Liver (tissue), 9 donors: ENCODE measurements around the gene SCTR. TPM values are rescaled to one million over a fixed set of nuclear protein-coding genes. Genes with fewer than 3 reads are reported as not detected.

Experiments
- DNase-seq: peaks from one replicate; pipeline ENCODE4 v3.0.0-alpha.2; 2017; ENCODE audit warnings: low spot score
- H3K27ac ChIP-seq, 2 donors: one replicate each; pipeline ENCODE4 v1.7.0; 2013; ENCODE audit warnings: inconsistent platforms in 2 of 2, low read length in 2 of 2, control low read depth in 1 of 2, low read depth in 1 of 2, mild to moderate bottlenecking in 1 of 2
- H3K27me3 ChIP-seq, 4 donors: one replicate each; pipeline versions ENCODE4 v1.6.1 to v1.7.0; 2013; ENCODE audit warnings: low read length in 3 of 4, inconsistent platforms in 1 of 4, mild to moderate bottlenecking in 1 of 4, moderate library complexity in 1 of 4; ENCODE audit not compliant: control insufficient read depth in 4 of 4, insufficient read depth in 4 of 4
- H3K36me3 ChIP-seq, 4 donors: one replicate each; pipeline versions ENCODE4 v1.6.1 to v1.7.0; 2013; ENCODE audit warnings: low read length in 3 of 4, mild to moderate bottlenecking in 3 of 4, low read depth in 1 of 4, moderate library complexity in 1 of 4; ENCODE audit not compliant: control insufficient read depth in 4 of 4, insufficient read depth in 3 of 4
- H3K4me1 ChIP-seq, 4 donors: one replicate each; pipeline versions ENCODE4 v1.6.1 to v1.7.0; 2013; ENCODE audit warnings: low read length in 3 of 4, mild to moderate bottlenecking in 3 of 4, moderate library complexity in 1 of 4; ENCODE audit not compliant: control insufficient read depth in 4 of 4, insufficient read depth in 4 of 4
- H3K4me3 ChIP-seq, 3 donors: one replicate each; pipeline versions ENCODE4 v1.6.1 to v1.7.0; 2013; ENCODE audit warnings: low read length in 3 of 3, control low read depth in 1 of 3, low read depth in 1 of 3, mild to moderate bottlenecking in 1 of 3
- H3K9ac ChIP-seq, 2 donors: one replicate each; pipeline ENCODE4 v1.7.0; 2013; ENCODE audit warnings: low read length in 2 of 2, mild to moderate bottlenecking in 2 of 2, moderate library complexity in 2 of 2, control low read depth in 1 of 2, low read depth in 1 of 2
- H3K9me3 ChIP-seq, 4 donors: one replicate each; pipeline versions ENCODE4 v1.6.1 to v1.7.0; 2013; ENCODE audit warnings: low read length in 3 of 4; ENCODE audit not compliant: control insufficient read depth in 4 of 4
- EGR1 ChIP-seq, 2 donors: IDR thresholded peaks; 2 replicates each; pipeline ENCODE4 v1.6.1; 2016 to 2018; ENCODE audit warnings: antibody characterized with exemption in 2 of 2, low read depth in 2 of 2
- FOXA1 ChIP-seq: IDR thresholded peaks from 2 replicates; pipeline ENCODE4 v1.6.1; 2016; ENCODE audit warnings: antibody characterized with exemption
- FOXA2 ChIP-seq: IDR thresholded peaks from 2 replicates; pipeline ENCODE4 v1.6.1; 2016; ENCODE audit warnings: antibody characterized with exemption
- GABPA ChIP-seq, 2 donors: IDR thresholded peaks in 1 of 2; conservative IDR thresholded peaks in 1 of 2; 2 replicates each; pipeline ENCODE4 v1.6.1; 2016; ENCODE audit warnings: antibody characterized with exemption in 2 of 2, mild to moderate bottlenecking in 1 of 2, moderate library complexity in 1 of 2
- HNF4A ChIP-seq, 2 donors: conservative IDR thresholded peaks; 2 replicates each; pipeline ENCODE4 v1.6.1; 2016; ENCODE audit warnings: antibody characterized with exemption in 2 of 2, mild to moderate bottlenecking in 2 of 2
- JUND ChIP-seq, 2 donors: IDR thresholded peaks; 2 replicates each; pipeline ENCODE4 v1.6.1; 2016; ENCODE audit warnings: antibody characterized with exemption in 2 of 2
- NR2F2 ChIP-seq: IDR thresholded peaks from 2 replicates; pipeline ENCODE4 v1.6.1; 2016; ENCODE audit warnings: antibody characterized with exemption
- RAD21 ChIP-seq, 2 donors: IDR thresholded peaks; 2 replicates each; pipeline ENCODE4 v1.6.1; 2016; ENCODE audit warnings: antibody characterized with exemption in 2 of 2, mild to moderate bottlenecking in 2 of 2
- RXRA ChIP-seq, 2 donors: IDR thresholded peaks; 2 replicates each; pipeline ENCODE4 v1.6.1; 2017 to 2018; ENCODE audit warnings: antibody characterized with exemption in 2 of 2, mild to moderate bottlenecking in 1 of 2
- TAF1 ChIP-seq: conservative IDR thresholded peaks from 2 replicates; pipeline ENCODE4 v1.6.1; 2016; ENCODE audit warnings: antibody characterized with exemption, mild to moderate bottlenecking
- YY1 ChIP-seq: IDR thresholded peaks from 2 replicates; pipeline ENCODE4 v1.6.1; 2016; ENCODE audit warnings: antibody characterized with exemption, mild to moderate bottlenecking
- WGBS: extraction: QIAGEN DNeasy Blood & Tissue Kit; methylation state at CpG from one replicate; pipeline ENCODE4 v1.1.7; 2013; 5-methylcytosine and 5-hydroxymethylcytosine counted together
- polyA plus RNA-seq, 2 donors: library from polyadenylated mRNA; stranded (reverse) in 1 of 2; unstranded in 1 of 2; fragments of 200-250 nt in 1 of 2; fragments of >200 nt in 1 of 2; fragmentation: Nextera tagmentation in 1 of 2; extraction: Ambion mirVana in 1 of 2; gene quantifications; one replicate each; pipeline versions ENCODE4 v1.2.1 to v1.2.3, GENCODE V29; 2013 to 2015
- total RNA-seq, 2 donors: library from RNA; depleted of rRNA; stranded (reverse); fragments of >200 nt; gene quantifications; one replicate each; pipeline ENCODE4 v1.2.3, GENCODE V29; 2014
- TF ChIP-seq, protein P1 (sequence below): IDR thresholded peaks from 2 replicates; pipeline ENCODE4 v1.6.1; 2016; ENCODE audit warnings: antibody characterized with exemption
- TF ChIP-seq, protein P2 (sequence below): IDR thresholded peaks from 2 replicates; pipeline ENCODE4 v1.6.1; 2016; ENCODE audit warnings: antibody characterized with exemption
- TF ChIP-seq, protein P3 (sequence below): IDR thresholded peaks from 2 replicates; pipeline ENCODE4 v1.6.1; 2016; ENCODE audit warnings: antibody characterized with exemption, mild to moderate bottlenecking
- TF ChIP-seq, protein P4 (sequence below): fragments of 150-350 bp; IDR thresholded peaks from 2 replicates; pipeline ENCODE4 v1.5.1; 2017; ENCODE audit warnings: improper control_type of control experiment, low read depth, low read length; ENCODE audit not compliant: missing input control
- donor health status: healthy.
- donor health status: healthy.
- donor health status: healthy.
- donor health status: healthy.
- donor health status: healthy.

The SCTR gene
- total and polyA plus RNA-seq, 4 donors: 0.17 to 0.47 (median 0.29) TPM

DNA sequence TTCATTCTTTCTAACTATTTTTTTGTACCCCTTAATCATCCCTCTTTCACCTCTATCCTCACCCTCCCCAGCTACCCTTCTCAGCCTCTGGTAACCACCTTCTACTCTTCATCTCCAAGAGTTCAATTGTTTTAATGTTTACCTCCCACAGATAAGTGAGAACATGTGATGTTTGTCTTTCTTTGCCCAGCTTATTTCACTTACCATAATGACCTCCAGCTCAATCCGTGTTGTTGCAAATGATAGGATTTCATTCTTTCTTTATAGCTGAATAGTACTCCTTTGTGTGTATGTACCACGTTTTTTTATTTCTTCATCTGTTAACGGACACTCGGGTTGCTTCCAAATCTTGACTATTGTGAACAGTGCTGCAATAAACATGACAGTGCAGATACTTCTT is 114.8 kb downstream of the SCTR start:
- no peak overlapping the region for H3K9ac ChIP-seq
- H3K27ac ChIP-seq: no peak overlapping the region
- no peak for TF ChIP-seq FOXA2
- TF ChIP-seq, protein P1, sequence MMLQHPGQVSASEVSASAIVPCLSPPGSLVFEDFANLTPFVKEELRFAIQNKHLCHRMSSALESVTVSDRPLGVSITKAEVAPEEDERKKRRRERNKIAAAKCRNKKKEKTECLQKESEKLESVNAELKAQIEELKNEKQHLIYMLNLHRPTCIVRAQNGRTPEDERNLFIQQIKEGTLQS: no peak
- TF ChIP-seq HNF4A (conservative IDR thresholded peaks at IDR 0.05): peak in 1 of 2 donors; percentile 12
- TF ChIP-seq, protein P2, sequence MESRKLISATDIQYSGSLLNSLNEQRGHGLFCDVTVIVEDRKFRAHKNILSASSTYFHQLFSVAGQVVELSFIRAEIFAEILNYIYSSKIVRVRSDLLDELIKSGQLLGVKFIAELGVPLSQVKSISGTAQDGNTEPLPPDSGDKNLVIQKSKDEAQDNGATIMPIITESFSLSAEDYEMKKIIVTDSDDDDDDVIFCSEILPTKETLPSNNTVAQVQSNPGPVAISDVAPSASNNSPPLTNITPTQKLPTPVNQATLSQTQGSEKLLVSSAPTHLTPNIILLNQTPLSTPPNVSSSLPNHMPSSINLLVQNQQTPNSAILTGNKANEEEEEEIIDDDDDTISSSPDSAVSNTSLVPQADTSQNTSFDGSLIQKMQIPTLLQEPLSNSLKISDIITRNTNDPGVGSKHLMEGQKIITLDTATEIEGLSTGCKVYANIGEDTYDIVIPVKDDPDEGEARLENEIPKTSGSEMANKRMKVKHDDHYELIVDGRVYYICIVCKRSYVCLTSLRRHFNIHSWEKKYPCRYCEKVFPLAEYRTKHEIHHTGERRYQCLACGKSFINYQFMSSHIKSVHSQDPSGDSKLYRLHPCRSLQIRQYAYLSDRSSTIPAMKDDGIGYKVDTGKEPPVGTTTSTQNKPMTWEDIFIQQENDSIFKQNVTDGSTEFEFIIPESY: no peak
- no peak for TF ChIP-seq JUND (IDR thresholded peaks at IDR 0.05)
- no peak for TF ChIP-seq GABPA (IDR thresholded peaks at IDR 0.05 in 1 of 2, conservative IDR thresholded peaks at IDR 0.05 in 1 of 2)
- TF ChIP-seq NR2F2: no peak
- peak in 1 of 2 donors; percentile 15 for TF ChIP-seq RXRA (IDR thresholded peaks at IDR 0.05)
- TF ChIP-seq TAF1: no peak
- TF ChIP-seq FOXA1: no peak
- H3K4me3 ChIP-seq: no peak overlapping the region
- peaks cover 0 to 8% (median 3%) of the 10 kb centered on the region in 4 donors for H3K4me1 ChIP-seq
- H3K27me3 ChIP-seq: no peaks in the 10 kb centered on the region
- H3K36me3 ChIP-seq: no peaks in the 10 kb centered on the region
- no peak for DNase-seq
- WGBS: 67% methylated on average over 4 of the region's 4 CpGs
- no peaks in the 10 kb centered on the region for H3K9me3 ChIP-seq

DNA sequence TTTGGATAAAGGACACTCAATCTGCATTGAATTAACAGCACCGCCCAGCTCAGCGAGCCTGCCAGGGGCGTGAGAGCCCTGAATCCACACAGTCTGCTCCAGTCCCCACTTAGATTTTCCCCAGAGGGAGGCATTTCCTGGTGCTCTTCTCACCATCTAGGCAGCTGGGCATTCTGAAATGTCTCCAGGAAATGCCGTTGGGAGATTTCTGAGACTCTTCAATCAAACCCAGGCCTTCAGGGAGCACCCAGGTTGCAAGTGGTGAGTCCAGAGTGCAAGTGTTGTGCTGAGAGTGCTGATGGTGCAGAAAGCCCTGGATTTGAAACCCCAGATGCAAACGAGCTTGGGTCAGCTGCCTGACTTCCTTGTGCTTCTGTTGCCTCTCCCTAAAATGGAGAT is 116.1 kb downstream of the SCTR start:
- no peak overlapping the region for H3K4me3 ChIP-seq
- no peaks in the 10 kb centered on the region for H3K27me3 ChIP-seq
- H3K9ac ChIP-seq: no peak overlapping the region
- peak in 1 of 2 donors; percentile 46 for TF ChIP-seq HNF4A (conservative IDR thresholded peaks at IDR 0.05)
- no peak for TF ChIP-seq RAD21 (IDR thresholded peaks at IDR 0.05)
- H3K27ac ChIP-seq: no peak overlapping the region
- no peak for DNase-seq
- peaks cover under 1 to 10% (median 4%) of the 10 kb centered on the region in 4 donors for H3K4me1 ChIP-seq
- H3K9me3 ChIP-seq: no peaks in the 10 kb centered on the region
- no peaks in the 10 kb centered on the region for H3K36me3 ChIP-seq
- WGBS: 59% methylated on average over 5 of the region's 5 CpGs

DNA sequence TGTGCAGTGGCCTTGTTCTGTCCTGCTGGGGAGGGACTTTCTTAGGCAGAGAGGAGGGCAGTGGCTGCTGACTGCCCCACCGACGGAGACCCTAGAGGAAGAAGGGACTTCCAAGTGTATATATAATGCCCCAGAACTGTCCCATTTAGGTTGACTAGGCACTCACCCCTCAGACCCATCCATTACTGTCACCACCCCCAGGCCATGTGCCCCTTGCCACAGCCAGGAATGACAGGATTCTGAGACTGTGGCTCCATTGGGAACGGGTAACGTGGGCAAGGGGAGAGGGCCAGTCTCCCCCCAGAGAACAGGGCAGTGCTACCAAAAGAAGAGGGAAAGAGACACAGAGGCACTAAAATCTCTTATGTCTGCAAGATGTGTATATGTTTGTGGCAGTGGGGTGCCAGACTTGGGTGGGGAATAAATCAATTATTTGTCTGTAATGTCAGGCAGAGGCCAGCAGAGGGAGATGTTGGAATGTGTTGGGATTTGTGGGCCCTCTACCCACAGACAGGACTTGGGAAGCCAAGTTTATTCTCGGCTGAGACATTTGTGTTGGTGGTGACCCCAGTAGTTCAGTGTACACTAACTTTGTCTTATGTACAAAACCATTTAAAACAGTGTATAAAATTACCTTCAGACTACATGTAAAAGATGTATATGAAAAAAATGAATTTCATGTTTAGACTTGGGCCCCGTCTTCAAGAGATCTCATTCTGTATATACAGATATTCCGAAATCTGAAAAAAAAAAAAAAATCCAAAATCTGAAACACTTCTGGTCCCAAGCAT is 116.7 kb downstream of the SCTR start:
- H3K4me1 ChIP-seq: peaks cover 2 to 16% (median 10%) of the 10 kb centered on the region in 4 donors
- DNase-seq: no peak
- no peak overlapping the region for H3K9ac ChIP-seq
- H3K9me3 ChIP-seq: no peaks in the 10 kb centered on the region
- 77% methylated on average over 7 of the region's 7 CpGs for WGBS
- no peaks in the 10 kb centered on the region for H3K27me3 ChIP-seq
- H3K4me3 ChIP-seq: no peak overlapping the region
- no peaks in the 10 kb centered on the region for H3K36me3 ChIP-seq
- no peak overlapping the region for H3K27ac ChIP-seq
- TF ChIP-seq JUND (IDR thresholded peaks at IDR 0.05) (no peak), HNF4A (conservative IDR thresholded peaks at IDR 0.05) (no peak), TAF1 (no peak), FOXA1 (no peak), YY1 (no peak), EGR1 (IDR thresholded peaks at IDR 0.05; ENCODE audit: low read depth in 2 of 2) (no peak), RXRA (IDR thresholded peaks at IDR 0.05) (no peak), RAD21 (IDR thresholded peaks at IDR 0.05) (peak; percentile 96 to 97), GABPA (IDR thresholded peaks at IDR 0.05 in 1 of 2, conservative IDR thresholded peaks at IDR 0.05 in 1 of 2) (no peak), FOXA2 (no peak)
- TF ChIP-seq, protein P2: no peak
- TF ChIP-seq, protein P1: no peak
- TF ChIP-seq, protein P3, sequence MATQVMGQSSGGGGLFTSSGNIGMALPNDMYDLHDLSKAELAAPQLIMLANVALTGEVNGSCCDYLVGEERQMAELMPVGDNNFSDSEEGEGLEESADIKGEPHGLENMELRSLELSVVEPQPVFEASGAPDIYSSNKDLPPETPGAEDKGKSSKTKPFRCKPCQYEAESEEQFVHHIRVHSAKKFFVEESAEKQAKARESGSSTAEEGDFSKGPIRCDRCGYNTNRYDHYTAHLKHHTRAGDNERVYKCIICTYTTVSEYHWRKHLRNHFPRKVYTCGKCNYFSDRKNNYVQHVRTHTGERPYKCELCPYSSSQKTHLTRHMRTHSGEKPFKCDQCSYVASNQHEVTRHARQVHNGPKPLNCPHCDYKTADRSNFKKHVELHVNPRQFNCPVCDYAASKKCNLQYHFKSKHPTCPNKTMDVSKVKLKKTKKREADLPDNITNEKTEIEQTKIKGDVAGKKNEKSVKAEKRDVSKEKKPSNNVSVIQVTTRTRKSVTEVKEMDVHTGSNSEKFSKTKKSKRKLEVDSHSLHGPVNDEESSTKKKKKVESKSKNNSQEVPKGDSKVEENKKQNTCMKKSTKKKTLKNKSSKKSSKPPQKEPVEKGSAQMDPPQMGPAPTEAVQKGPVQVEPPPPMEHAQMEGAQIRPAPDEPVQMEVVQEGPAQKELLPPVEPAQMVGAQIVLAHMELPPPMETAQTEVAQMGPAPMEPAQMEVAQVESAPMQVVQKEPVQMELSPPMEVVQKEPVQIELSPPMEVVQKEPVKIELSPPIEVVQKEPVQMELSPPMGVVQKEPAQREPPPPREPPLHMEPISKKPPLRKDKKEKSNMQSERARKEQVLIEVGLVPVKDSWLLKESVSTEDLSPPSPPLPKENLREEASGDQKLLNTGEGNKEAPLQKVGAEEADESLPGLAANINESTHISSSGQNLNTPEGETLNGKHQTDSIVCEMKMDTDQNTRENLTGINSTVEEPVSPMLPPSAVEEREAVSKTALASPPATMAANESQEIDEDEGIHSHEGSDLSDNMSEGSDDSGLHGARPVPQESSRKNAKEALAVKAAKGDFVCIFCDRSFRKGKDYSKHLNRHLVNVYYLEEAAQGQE: no peak
- TF ChIP-seq, protein P4, sequence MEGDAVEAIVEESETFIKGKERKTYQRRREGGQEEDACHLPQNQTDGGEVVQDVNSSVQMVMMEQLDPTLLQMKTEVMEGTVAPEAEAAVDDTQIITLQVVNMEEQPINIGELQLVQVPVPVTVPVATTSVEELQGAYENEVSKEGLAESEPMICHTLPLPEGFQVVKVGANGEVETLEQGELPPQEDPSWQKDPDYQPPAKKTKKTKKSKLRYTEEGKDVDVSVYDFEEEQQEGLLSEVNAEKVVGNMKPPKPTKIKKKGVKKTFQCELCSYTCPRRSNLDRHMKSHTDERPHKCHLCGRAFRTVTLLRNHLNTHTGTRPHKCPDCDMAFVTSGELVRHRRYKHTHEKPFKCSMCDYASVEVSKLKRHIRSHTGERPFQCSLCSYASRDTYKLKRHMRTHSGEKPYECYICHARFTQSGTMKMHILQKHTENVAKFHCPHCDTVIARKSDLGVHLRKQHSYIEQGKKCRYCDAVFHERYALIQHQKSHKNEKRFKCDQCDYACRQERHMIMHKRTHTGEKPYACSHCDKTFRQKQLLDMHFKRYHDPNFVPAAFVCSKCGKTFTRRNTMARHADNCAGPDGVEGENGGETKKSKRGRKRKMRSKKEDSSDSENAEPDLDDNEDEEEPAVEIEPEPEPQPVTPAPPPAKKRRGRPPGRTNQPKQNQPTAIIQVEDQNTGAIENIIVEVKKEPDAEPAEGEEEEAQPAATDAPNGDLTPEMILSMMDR: peak; percentile 88
